HCT116 (cell line): ENCODE data around the gene TUBB8B. TPM values are rescaled to one million over a fixed set of nuclear protein-coding genes. Genes with fewer than 3 reads are reported as not detected.
"Not testable (repeated sequence)": the region's sequence is repeated elsewhere in the genome, so short reads cannot be mapped to it uniquely, and the experiment has no call there.

Source experiments
- ATAC-seq: fragments of 200-7000 bp; cut with Tn5 transposase; 2 replicates; pipeline ENCODE4 v1.9.1; 2020; ENCODE audit warnings: mild to moderate bottlenecking, moderate library complexity
- BruUV-seq: library from RNA; stranded (reverse); fragments of 400-500 nt; replicated peaks from 2 replicates; lab custom pipeline; 2021; lab: Mats Ljungman, UMichigan
- CTCF ChIA-PET: fragments of 300-600 bp; sonication (Branson Sonifier 250); formaldehyde crosslinking; loops from one replicate; lab custom pipeline; 2021; ENCODE audit warnings: antibody characterized with exemption; lab: Charles Lee
- POLR2A ChIA-PET: fragments of 300-600, 350-600 bp; sonication (Branson Sonifier 250); formaldehyde crosslinking; loops from one replicate; lab custom pipeline; 2021; ENCODE audit warnings: antibody characterized with exemption; lab: Charles Lee
- RAD21 ChIA-PET, 2 experiments: fragments of 300-600 bp; sonication (Branson Sonifier 250); formaldehyde crosslinking; loops; one replicate each; lab custom pipeline; 2023; ENCODE audit warnings: low total read pairs in 2 of 2; ENCODE audit not compliant: uncharacterized antibody in 2 of 2, unreplicated experiment in 2 of 2, low non-redundant PET in 1 of 2; lab: Charles Lee
- DNase-seq: peaks from one replicate; pipeline ENCODE4 v3.0.0-alpha.2; 2010; ENCODE audit warnings: low read depth, low spot score
- H2AFZ ChIP-seq: fragments of 200-600 bp; shearing (Covaris generic), sonication (generic); 2 replicates; pipeline ENCODE4 v1.6.1; 2017; ENCODE audit warnings: low read depth, mixed run types, mixed read lengths, antibody characterized with exemption, low read length; ENCODE audit not compliant: poor library complexity, severe bottlenecking
- H3K27ac ChIP-seq: 2 replicates; pipeline ENCODE4 v1.5.1; 2012; ENCODE audit warnings: low read depth, low read length
- H3K27me3 ChIP-seq: fragments of 200-600 bp; sonication (generic); 2 replicates; pipeline ENCODE4 v1.6.1; 2016; ENCODE audit warnings: mixed run types, low read length, mixed read lengths; ENCODE audit not compliant: insufficient read depth
- H3K36me3 ChIP-seq, 2 experiments: fragments of 200-500 bp in 1 of 2; fragments of 200-600 bp in 1 of 2; sonication (Bioruptor generic) in 1 of 2; sonication (generic) in 1 of 2; 2 replicates each; pipeline versions ENCODE4 v1.5.1 to v1.6.1; 2014 to 2016; ENCODE audit warnings: low read length in 2 of 2, inconsistent platforms in 1 of 2, mixed read lengths in 1 of 2, mixed run types in 1 of 2; ENCODE audit not compliant: insufficient read depth in 2 of 2, control insufficient read depth in 1 of 2
- H3K4me1 ChIP-seq, 2 experiments: fragments of 200-600 bp in 1 of 2; sonication (generic) in 1 of 2; 2 replicates each; pipeline versions ENCODE4 v1.5.1 to v1.6.1; 2012 to 2017; ENCODE audit warnings: low read length in 2 of 2, inconsistent platforms in 1 of 2, mild to moderate bottlenecking in 1 of 2, mixed read lengths in 1 of 2, mixed run types in 1 of 2, moderate library complexity in 1 of 2; ENCODE audit not compliant: insufficient read depth in 2 of 2, control insufficient read depth in 1 of 2
- H3K4me2 ChIP-seq: fragments of 200-600 bp; sonication (generic); 2 replicates; pipeline ENCODE4 v1.6.1; 2017; ENCODE audit warnings: mixed run types, low read length, mixed read lengths
- H3K4me3 ChIP-seq, 2 experiments: fragments of 200-600 bp in 1 of 2; sonication (generic) in 1 of 2; replicated peaks in 1 of 2; 2 replicates each; pipeline ENCODE4 v1.5.1; 2011 to 2016; ENCODE audit warnings: low read length in 2 of 2, control low read depth in 1 of 2, low read depth in 1 of 2, mild to moderate bottlenecking in 1 of 2, mixed read lengths in 1 of 2, mixed run types in 1 of 2
- H3K79me2 ChIP-seq: fragments of 200-600 bp; sonication (generic); 2 replicates; pipeline ENCODE4 v1.6.1; 2017; ENCODE audit warnings: mild to moderate bottlenecking, mixed run types, low read length, moderate library complexity, mixed read lengths; ENCODE audit not compliant: insufficient read depth
- H3K9ac ChIP-seq: fragments of 200-600 bp; sonication (generic); 2 replicates; pipeline ENCODE4 v1.6.1; 2016; ENCODE audit warnings: low read length, mixed read lengths
- H3K9me2 ChIP-seq: fragments of 200-600 bp; sonication (generic), shearing (Covaris generic); 2 replicates; pipeline ENCODE4 v1.6.1; 2017; ENCODE audit warnings: mixed run types, mild to moderate bottlenecking, moderate library complexity; ENCODE audit not compliant: insufficient read depth
- H3K9me3 ChIP-seq, 2 experiments: fragments of 200-500 bp in 1 of 2; fragments of 200-600 bp in 1 of 2; sonication (Bioruptor generic) in 1 of 2; sonication (generic) in 1 of 2; 2 replicates each; pipeline ENCODE4 v1.6.1; 2014 to 2017; ENCODE audit warnings: low read length in 2 of 2, mixed read lengths in 2 of 2, inconsistent platforms in 1 of 2, low read depth in 1 of 2, mild to moderate bottlenecking in 1 of 2, mixed run types in 1 of 2, moderate library complexity in 1 of 2; ENCODE audit not compliant: control insufficient read depth in 1 of 2, insufficient read depth in 1 of 2
- H4K20me1 ChIP-seq: fragments of 200-600 bp; sonication (generic), shearing (Covaris generic); 2 replicates; pipeline ENCODE4 v1.6.1; 2017; ENCODE audit warnings: mixed run types, mild to moderate bottlenecking, moderate library complexity; ENCODE audit not compliant: insufficient read depth
- intact Hi-C: fragments of 100-400 bp; cut with micrococcal nuclease; formaldehyde crosslinking; loops from 2 replicates; pipeline ENCODE4 v1.10.0; 2022
- total RNA-seq: library from RNA; stranded (reverse); gene quantifications from one replicate; pipeline ENCODE4 v1.2.1, GENCODE V29; 2021; ENCODE audit not compliant: unreplicated experiment

TUBB8B gene
- total RNA-seq, 1 experiment from 2014 or later: 0.57 TPM

- H3K36me3 ChIP-seq, POLR2A ChIA-PET, ATAC-seq, BruUV-seq, H3K4me2 ChIP-seq, H4K20me1 ChIP-seq, H3K9ac ChIP-seq, H3K9me3 ChIP-seq, DNase-seq, intact Hi-C loops, H3K79me2 ChIP-seq, H3K27ac ChIP-seq, H3K4me1 ChIP-seq, H3K27me3 ChIP-seq, RAD21 ChIA-PET, CTCF ChIA-PET, H3K4me3 ChIP-seq, H3K9me2 ChIP-seq, H2AFZ ChIP-seq: not testable (repeated sequence)
Observed at GRCh38 chr18:13177-13576, 36.2 kb downstream of the TUBB8B start.

DNA sequence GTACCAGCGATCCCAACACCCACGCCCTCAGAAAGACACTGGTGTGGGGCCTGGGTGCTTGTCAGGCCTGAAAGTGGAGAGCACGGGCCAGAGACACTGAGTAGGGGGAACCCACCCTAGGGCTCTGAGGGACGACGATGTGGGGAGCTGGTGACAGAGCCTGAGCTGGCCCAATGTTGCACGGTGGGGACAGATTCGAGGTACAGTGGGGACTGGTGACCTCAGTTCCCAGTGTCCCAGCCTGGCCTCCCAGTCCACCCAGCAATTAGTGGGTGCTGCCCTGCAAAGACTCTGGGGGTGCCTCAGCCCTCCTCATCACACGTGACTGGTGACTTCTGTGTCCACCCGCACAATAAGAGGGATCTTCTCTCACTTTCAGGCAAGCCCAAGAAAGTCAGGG is 36.6 kb downstream of the TUBB8B start:
- DNase-seq, H3K4me1 ChIP-seq, H3K4me3 ChIP-seq, H4K20me1 ChIP-seq, POLR2A ChIA-PET, H2AFZ ChIP-seq, RAD21 ChIA-PET, H3K36me3 ChIP-seq, H3K27ac ChIP-seq, CTCF ChIA-PET, H3K9me2 ChIP-seq, H3K9me3 ChIP-seq, H3K79me2 ChIP-seq, intact Hi-C loops, H3K4me2 ChIP-seq, H3K27me3 ChIP-seq, H3K9ac ChIP-seq, BruUV-seq, ATAC-seq: not testable (repeated sequence)

DNA sequence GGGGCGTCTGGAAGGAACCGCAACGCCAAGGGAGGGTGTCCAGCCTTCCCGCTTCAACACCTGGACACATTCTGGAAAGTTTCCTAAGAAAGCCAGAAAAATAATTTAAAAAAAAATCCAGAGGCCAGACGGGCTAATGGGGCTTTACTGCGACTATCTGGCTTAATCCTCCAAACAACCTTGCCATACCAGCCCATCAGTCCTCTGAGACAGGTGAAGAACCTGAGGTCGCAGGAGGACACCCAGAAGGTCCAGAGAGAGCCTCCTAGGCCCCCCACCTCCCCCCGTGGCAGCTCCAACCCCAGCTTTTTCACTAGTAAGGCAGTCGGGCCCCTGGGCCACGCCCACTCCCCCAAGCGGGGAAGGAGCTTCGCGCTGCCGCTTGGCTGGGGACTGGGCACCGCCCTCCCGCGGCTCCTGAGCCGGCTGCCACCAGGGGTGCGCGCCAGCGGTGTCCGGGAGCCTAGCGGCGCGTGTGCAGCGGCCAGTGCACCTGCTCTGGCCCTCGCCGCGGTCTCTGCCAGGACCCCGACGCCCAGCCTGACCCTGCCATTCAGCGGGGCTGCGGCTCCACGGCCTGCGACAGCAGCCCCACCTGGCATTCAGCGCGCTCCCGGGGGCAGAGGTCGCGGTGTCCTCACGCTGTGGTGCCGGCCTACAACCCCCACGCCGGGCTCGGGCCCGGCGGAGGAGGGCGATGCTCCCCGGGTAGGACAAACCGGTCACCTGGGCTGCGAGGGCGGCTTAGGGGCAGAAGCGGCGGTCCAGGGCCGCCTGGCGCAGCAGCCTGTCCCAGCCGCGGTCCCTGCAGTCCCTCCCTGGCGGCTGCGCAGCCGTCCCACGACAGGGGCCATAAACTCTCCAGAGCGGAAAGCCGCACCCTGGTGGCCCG is 37.8 kb downstream of the TUBB8B start:
- H3K9me3 ChIP-seq, DNase-seq, H3K27ac ChIP-seq, intact Hi-C loops, H2AFZ ChIP-seq, RAD21 ChIA-PET, H3K4me3 ChIP-seq, H3K79me2 ChIP-seq, H3K4me2 ChIP-seq, H3K4me1 ChIP-seq, H3K9me2 ChIP-seq, POLR2A ChIA-PET, BruUV-seq, H4K20me1 ChIP-seq, H3K36me3 ChIP-seq, H3K9ac ChIP-seq, H3K27me3 ChIP-seq, CTCF ChIA-PET: not testable (repeated sequence)
- ATAC-seq: peak; percentile 90

- RAD21 ChIA-PET, ATAC-seq, H4K20me1 ChIP-seq, H3K27ac ChIP-seq, H3K4me1 ChIP-seq, H3K4me3 ChIP-seq, H3K27me3 ChIP-seq, intact Hi-C loops, H3K36me3 ChIP-seq, DNase-seq, H3K79me2 ChIP-seq, POLR2A ChIA-PET, H3K9me3 ChIP-seq, H3K9ac ChIP-seq, H2AFZ ChIP-seq, H3K4me2 ChIP-seq, CTCF ChIA-PET, H3K9me2 ChIP-seq, BruUV-seq: not testable (repeated sequence)
Observed at GRCh38 chr18:10624-11184, 38.7 kb downstream of the TUBB8B start.
